ENCODE data around the gene PHACTR1. TPM values are rescaled to one million over a fixed set of nuclear protein-coding genes. Genes with fewer than 3 reads are reported as not detected.
A peak's percentile ranks its signal among the peaks of the same experiment; 100 is the strongest.

PHACTR1 gene
- total RNA-seq, 1 donor from 2014 or later, result 2.2 TPM

DNA sequence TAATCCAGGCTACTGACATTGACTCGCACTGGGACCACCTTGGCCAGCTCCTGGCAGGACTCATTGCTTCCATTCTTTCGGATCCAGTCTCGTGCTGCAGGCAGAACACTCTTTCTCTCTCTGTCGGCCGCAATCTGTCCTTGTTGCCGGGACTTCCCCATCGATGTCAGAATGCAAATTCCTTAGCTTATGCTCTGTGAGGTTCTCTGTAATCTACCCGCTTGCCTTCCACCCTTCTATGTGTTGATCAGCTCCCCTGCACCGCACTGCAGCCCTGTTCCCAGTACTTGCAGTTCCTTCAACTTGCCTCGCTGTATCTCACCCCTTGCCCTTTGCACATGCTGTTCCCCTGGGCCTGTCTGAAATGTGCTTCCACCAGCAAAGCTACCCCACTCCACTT lies 182.0 kb downstream of the PHACTR1 start:
- Histone ChIP-seq H3K4me3 (ENCODE audit: low read depth, low read length) (no peak overlapping the region), H3K27me3 (ENCODE audit: control insufficient read depth, insufficient read depth, low read length) (peaks cover 4% of the 10 kb centered on the region), H3K36me3 (ENCODE audit: control insufficient read depth, insufficient read depth, low read length) (no peaks in the 10 kb centered on the region)
- DNase-seq (ENCODE audit: low read depth), result no peak
- TF ChIP-seq, protein P1, sequence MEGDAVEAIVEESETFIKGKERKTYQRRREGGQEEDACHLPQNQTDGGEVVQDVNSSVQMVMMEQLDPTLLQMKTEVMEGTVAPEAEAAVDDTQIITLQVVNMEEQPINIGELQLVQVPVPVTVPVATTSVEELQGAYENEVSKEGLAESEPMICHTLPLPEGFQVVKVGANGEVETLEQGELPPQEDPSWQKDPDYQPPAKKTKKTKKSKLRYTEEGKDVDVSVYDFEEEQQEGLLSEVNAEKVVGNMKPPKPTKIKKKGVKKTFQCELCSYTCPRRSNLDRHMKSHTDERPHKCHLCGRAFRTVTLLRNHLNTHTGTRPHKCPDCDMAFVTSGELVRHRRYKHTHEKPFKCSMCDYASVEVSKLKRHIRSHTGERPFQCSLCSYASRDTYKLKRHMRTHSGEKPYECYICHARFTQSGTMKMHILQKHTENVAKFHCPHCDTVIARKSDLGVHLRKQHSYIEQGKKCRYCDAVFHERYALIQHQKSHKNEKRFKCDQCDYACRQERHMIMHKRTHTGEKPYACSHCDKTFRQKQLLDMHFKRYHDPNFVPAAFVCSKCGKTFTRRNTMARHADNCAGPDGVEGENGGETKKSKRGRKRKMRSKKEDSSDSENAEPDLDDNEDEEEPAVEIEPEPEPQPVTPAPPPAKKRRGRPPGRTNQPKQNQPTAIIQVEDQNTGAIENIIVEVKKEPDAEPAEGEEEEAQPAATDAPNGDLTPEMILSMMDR (IDR thresholded peaks at IDR 0.05; ENCODE audit: insufficient read depth, low read length, poor library complexity, severe bottlenecking), result no peak

DNA sequence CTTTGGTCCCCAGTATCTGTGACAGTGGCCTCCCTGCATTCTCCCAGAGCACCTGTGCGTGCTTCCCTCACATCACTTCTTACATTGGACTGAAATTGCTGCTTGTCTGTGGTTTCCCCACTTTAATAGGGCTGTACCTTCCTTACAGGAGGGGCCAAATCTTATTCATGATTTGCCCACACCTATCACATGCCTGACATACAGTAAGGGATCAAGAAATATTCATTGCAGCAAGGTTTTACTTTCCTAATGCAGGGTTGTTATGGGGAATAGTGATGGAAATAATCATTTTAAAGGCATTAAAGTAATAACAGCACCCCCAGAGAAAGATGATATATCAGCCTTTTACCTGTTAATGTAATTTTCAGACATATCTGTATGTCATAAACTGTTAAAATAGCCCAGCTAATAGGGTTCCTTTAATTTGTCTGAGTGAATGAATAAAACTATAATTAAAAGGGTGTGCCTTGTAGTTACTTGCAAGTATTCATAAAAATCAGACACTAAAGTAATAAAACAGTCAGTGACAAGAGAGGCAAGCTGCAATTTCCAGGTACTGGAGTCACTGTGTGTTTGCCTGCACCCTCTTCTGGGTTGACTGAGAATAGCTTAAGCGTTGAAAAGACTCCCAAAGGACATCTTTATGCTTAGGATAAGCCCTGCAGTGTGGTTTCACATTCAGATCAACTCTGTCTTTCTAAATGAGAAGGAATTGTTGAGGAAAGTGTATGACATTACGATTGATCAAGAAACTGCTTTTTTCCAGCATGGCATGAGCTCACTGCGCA lies 182.7 kb downstream of the PHACTR1 start:
- no peak for DNase-seq (ENCODE audit: low read depth)
- Histone ChIP-seq H3K27me3 (ENCODE audit: control insufficient read depth, insufficient read depth, low read length) (peaks cover 4% of the 10 kb centered on the region), H3K36me3 (ENCODE audit: control insufficient read depth, insufficient read depth, low read length) (no peaks in the 10 kb centered on the region), H3K4me3 (ENCODE audit: low read depth, low read length) (no peak overlapping the region)
- TF ChIP-seq, protein P1 (IDR thresholded peaks at IDR 0.05; ENCODE audit: insufficient read depth, low read length, poor library complexity, severe bottlenecking), result no peak

DNA sequence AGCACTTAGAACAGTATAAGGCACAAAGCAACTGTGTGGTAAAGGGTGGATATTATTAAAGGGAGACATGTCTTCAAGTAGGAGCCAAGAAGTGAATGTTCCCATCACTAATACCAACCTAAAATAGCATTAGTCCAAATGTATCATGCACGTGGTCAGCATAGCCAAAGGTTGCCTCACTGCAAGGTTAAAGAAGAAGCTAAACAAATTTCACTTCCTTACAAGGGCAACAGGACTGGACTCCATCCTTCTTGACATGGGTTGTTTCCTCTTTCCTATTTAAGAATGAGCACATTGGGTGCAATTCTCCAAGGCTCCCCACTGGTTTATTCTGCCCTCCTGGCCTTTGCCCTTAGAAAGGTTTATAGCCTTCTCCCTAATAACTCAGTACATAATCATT lies 186.7 kb downstream of the PHACTR1 start:
- Histone ChIP-seq H3K27me3 (ENCODE audit: control insufficient read depth, insufficient read depth, low read length) (no peaks in the 10 kb centered on the region), H3K4me3 (ENCODE audit: low read depth, low read length) (no peak overlapping the region), H3K36me3 (ENCODE audit: control insufficient read depth, insufficient read depth, low read length) (no peaks in the 10 kb centered on the region)
- no peak for DNase-seq (ENCODE audit: low read depth)
- TF ChIP-seq, protein P1 (IDR thresholded peaks at IDR 0.05; ENCODE audit: insufficient read depth, low read length, poor library complexity, severe bottlenecking), result no peak

DNA sequence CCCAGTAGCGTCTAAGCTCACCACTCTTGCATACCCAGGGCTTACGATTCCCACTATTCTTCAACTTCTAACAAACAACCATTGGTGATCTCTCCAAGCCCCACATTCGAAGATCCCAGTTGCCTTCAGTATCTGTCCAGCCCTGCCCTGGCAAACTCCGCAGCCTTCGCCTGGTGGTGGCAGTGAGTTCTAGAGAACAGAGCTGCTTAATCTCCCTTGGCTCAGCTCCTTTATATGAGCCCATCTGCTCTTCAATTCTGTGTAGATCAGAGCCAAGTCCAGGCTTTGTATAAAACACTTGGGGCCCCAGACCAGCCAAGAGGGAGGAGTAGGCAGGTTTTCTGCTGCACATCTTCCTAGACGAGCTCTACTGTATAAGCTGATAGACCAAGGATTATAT lies 193.3 kb downstream of the PHACTR1 start:
- H3K27me3 ChIP-seq (ENCODE audit: control insufficient read depth, insufficient read depth, low read length), result no peaks in the 10 kb centered on the region
- no peak for DNase-seq (ENCODE audit: low read depth)
- no peaks in the 10 kb centered on the region for H3K36me3 ChIP-seq (ENCODE audit: control insufficient read depth, insufficient read depth, low read length)
- TF ChIP-seq, protein P1 (IDR thresholded peaks at IDR 0.05; ENCODE audit: insufficient read depth, low read length, poor library complexity, severe bottlenecking), result no peak
- H3K4me3 ChIP-seq (ENCODE audit: low read depth, low read length), result no peak overlapping the region

DNA sequence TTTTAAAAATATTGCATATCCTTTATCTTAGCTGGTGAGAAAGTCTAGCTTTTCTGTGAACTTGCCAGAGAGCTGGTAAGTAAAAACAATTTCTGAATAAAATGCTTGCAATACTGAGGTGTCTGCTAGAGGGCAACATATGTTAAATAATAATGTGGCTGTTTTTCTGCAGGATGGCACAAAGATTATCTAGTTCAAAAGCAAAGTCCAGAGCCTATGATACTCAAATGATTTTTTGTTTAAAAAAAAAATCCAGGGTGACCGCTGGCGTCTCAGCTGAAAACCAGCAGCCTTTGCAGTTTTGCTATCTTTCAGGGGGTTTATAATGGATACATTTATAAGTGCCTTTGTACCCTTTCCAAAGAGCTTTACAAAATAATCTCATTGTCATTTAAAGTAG lies 194.9 kb downstream of the PHACTR1 start:
- TF ChIP-seq, protein P1 (IDR thresholded peaks at IDR 0.05; ENCODE audit: insufficient read depth, low read length, poor library complexity, severe bottlenecking), result peak; percentile 48
- no peaks in the 10 kb centered on the region for H3K27me3 ChIP-seq (ENCODE audit: control insufficient read depth, insufficient read depth, low read length)
- no peak for DNase-seq (ENCODE audit: low read depth)
- H3K4me3 ChIP-seq (ENCODE audit: low read depth, low read length), result no peak overlapping the region
- H3K36me3 ChIP-seq (ENCODE audit: control insufficient read depth, insufficient read depth, low read length), result no peaks in the 10 kb centered on the region

DNA sequence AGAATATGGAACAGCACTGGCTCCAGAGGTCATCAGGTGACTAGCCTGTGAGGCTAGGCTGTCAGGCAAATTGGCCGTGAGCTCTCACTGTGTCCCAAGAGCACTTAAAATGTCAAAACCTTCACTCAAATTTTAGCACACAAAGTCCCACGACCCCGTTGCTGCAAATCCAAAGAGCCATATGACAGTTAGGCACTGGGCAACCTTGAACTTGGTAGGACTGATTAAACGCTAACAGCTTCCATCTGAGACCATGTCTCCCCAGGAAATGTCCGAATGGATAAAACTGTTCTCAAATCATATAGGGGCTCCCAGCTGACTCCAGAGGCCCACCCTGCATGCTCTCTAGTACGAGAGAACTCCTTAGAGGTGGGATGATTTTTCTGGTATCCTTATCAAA lies 196.6 kb downstream of the PHACTR1 start:
- TF ChIP-seq, protein P1 (IDR thresholded peaks at IDR 0.05; ENCODE audit: insufficient read depth, low read length, poor library complexity, severe bottlenecking), result no peak
- Histone ChIP-seq H3K27me3 (ENCODE audit: control insufficient read depth, insufficient read depth, low read length) (no peaks in the 10 kb centered on the region), H3K4me3 (ENCODE audit: low read depth, low read length) (no peak overlapping the region)

More for the DNA sequence above, 196.6 kb downstream of the PHACTR1 start:
- no peaks in the 10 kb centered on the region for H3K36me3 ChIP-seq (ENCODE audit: control insufficient read depth, insufficient read depth, low read length)
- DNase-seq (ENCODE audit: low read depth), result no peak
